Gastrocnemius medialis (tissue), 4 donors: ENCODE results near the gene ARHGAP23.
"Not testable (repeated sequence)": the region's sequence is repeated elsewhere in the genome, so short reads cannot be mapped to it uniquely, and the experiment has no call there.

Experiments used
- CTCF ChIP-seq, 5 experiments: fragments of 450-650 bp in 3 of 5; fragments of 200-600 bp in 2 of 5; sonication (generic) in 2 of 5; IDR thresholded peaks in 4 of 5; conservative IDR thresholded peaks in 1 of 5; 1 replicate in 4 of 5; 2 replicates in 1 of 5; pipeline ENCODE4 v1.5.1; 2016 to 2019; ENCODE audit warnings: antibody characterized with exemption in 5 of 5, mild to moderate bottlenecking in 3 of 5, moderate library complexity in 3 of 5
- POLR2A ChIP-seq, 2 donors: fragments of 450-650 bp; IDR thresholded peaks; one replicate each; pipeline ENCODE4 v1.6.1; 2017; ENCODE audit warnings: antibody characterized with exemption in 2 of 2, mild to moderate bottlenecking in 2 of 2, moderate library complexity in 2 of 2

DNA sequence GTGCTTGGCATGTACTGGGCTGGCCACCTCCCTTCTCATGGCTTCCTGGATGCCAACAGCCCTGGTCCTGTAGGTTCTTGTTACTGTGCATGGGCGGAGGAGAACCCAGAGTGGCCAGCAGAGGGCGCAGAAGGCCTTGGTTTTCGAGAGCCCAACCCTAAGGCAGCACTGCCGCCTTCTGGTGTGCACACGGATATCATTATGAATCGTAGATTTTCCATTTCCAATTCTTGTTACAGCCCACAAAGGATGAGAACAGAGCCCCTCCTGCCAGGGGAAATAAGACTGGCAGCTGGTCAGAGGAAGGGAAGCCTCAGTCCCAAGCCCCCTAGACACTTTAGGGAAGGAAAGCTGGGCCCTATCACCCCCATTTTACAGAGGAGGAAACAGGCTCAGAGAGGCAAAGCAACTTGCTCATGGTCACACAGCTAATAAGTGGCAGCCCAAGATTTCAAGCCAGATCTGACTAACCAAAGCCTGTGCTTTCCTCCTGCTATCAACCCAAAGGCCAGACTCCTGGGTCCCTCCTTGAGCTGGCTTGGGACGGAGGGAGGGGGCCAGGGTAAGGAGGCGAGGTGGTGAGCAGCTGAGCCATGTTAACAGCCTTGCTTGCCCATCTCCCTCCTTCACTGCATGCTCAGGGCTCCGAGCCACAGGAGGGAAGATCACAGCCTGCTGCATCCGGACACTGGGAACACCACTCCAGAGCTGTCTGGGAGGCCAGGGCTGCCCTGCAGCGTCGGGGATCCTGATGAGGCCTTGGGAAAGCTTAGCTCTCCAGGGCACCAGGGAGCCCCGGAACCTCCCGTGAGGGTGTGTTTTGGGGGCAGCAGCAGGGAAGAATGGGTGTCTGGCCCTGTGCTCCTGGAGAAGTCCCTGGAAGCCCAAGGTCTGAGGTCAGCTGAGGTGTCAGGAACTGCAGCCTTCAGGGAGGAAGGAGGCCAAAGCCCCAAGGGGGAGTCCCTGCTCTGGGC is 64.1 kb downstream of the ARHGAP23 start:
- peak in 4 of 5 experiments; percentile 28 to 68 (median 56) for TF ChIP-seq CTCF (IDR thresholded peaks at IDR 0.05 in 4 of 5, conservative IDR thresholded peaks at IDR 0.05 in 1 of 5)
- TF ChIP-seq POLR2A (IDR thresholded peaks at IDR 0.05), result not testable (repeated sequence)
